Measurements from ENCODE around the gene EPSTI1. TPM values are rescaled to one million over a fixed set of nuclear protein-coding genes. Genes with fewer than 3 reads are reported as not detected.
"Not testable (repeated sequence)": the region's sequence is repeated elsewhere in the genome, so short reads cannot be mapped to it uniquely, and the experiment has no call there.

The EPSTI1 gene
- total RNA-seq, 2 experiments from 2014 or later, result 17.4 to 19.8 TPM

DNA sequence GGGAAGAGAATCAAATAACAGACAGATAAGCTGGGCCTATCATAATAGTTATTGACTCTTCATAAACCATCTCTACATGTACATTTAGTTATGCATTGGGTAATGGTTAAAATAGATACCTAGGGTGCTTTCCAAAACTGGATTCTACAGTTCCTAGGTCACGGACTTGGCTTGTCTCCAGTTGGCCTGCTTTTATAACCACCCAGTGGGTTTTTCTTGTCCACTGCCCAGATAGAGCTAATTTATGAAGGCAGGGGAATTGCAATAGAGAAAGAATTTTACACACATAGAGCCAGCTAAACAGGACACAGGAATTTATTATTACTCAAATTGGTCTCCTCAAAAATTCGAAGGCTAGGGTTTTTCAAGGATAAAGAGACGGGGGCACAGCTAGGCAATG lies 113.3 kb downstream of the EPSTI1 start:
- CTCF ChIA-PET, result interaction anchor here (0.8 kb wide), 1 partner anchor 204 kb away, joined by 3 read pairs; no protein-coding TSS in a partner anchor
- Mint-ChIP-seq H3K9me3 (no peaks in the 10 kb centered on the region), H3K4me1 (ENCODE audit: low read depth) (peaks cover 14% of the 10 kb centered on the region), H3K27me3 (ENCODE audit: low read depth) (peaks cover 9% of the 10 kb centered on the region), H3K36me3 (ENCODE audit: low read depth) (no peaks in the 10 kb centered on the region), H3K27ac (no peak overlapping the region), H3K4me3 (no peak overlapping the region)
- DNase-seq, result no peak
- intact Hi-C loops (cut with micrococcal nuclease), result no loop called here

GRCh38 chr13:42876887-42877545 lies 115.0 kb downstream of the EPSTI1 start:
- Mint-ChIP-seq H3K9me3 (no peaks in the 10 kb centered on the region), H3K36me3 (ENCODE audit: low read depth) (no peaks in the 10 kb centered on the region), H3K4me1 (ENCODE audit: low read depth) (peaks cover 14% of the 10 kb centered on the region), H3K27me3 (ENCODE audit: low read depth) (peaks cover 7% of the 10 kb centered on the region), H3K27ac (no peak overlapping the region), H3K4me3 (no peak overlapping the region)
- CTCF ChIA-PET, result interaction anchor here (0.6 kb wide), 1 partner anchor 18 kb away, joined by 3 read pairs; no protein-coding TSS in a partner anchor
- intact Hi-C loops (cut with micrococcal nuclease), result no loop called here
- DNase-seq, result no peak

GRCh38 chr13:42876270-42876714 lies 115.7 kb downstream of the EPSTI1 start:
- CTCF ChIA-PET, result no interaction called here
- peaks cover 14% of the 10 kb centered on the region for H3K4me1 Mint-ChIP-seq (ENCODE audit: low read depth)
- no peak overlapping the region for H3K4me3 Mint-ChIP-seq
- no peak overlapping the region for H3K27ac Mint-ChIP-seq
- intact Hi-C loops (cut with micrococcal nuclease), result no loop called here
- peaks cover 6% of the 10 kb centered on the region for H3K27me3 Mint-ChIP-seq (ENCODE audit: low read depth)
- peak; percentile 6 for DNase-seq
- no peaks in the 10 kb centered on the region for H3K9me3 Mint-ChIP-seq
- H3K36me3 Mint-ChIP-seq (ENCODE audit: low read depth), result no peaks in the 10 kb centered on the region

DNA sequence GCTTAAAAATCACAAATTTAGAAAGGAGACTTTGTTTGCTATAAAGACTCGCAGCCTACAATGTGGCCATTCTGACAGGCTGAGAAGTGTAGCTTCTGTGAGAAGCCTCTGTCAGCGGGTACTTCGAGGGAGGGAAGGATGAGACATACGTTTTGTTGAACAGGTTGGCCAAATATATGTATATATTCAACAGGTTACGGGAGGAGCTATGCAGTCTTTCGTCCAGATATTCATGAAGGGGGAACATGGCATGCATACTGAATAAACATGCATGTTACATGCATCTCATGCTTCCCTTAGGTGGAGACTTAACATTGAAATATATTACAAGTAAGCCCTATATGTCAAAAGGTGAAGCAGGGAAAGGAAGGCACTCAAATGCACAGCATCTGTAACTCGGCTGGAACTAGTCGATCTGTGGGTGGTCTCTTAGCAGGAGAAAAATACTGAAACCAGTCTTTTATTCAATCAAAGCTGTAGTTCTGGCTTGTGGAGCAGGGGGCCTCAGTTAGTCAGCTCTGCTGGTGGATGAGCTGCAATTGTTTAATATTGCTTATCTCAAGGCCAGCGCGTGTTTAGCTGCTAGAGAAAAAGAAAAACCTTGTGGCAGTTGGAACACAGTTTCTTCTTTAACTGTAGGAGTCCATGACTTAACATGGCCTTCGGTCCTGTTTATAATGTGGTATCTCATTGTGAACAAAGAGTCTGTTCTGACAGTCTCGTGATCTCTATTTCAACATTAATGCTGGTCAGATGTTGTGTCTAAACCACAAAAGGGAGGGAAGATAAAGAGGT lies 116.4 kb downstream of the EPSTI1 start:
- H3K27ac Mint-ChIP-seq, result no peak overlapping the region
- CTCF ChIA-PET, result interaction anchor here (0.6 to 0.7 kb wide), 2 partner anchors 76 to 132 kb away, joined by 3 to 7 read pairs; no protein-coding TSS in a partner anchor
- no peaks in the 10 kb centered on the region for H3K9me3 Mint-ChIP-seq
- H3K36me3 Mint-ChIP-seq (ENCODE audit: low read depth), result no peaks in the 10 kb centered on the region
- no peak for DNase-seq
- intact Hi-C loops (cut with micrococcal nuclease), result no loop called here
- peaks cover 6% of the 10 kb centered on the region for H3K27me3 Mint-ChIP-seq (ENCODE audit: low read depth)
- peaks cover 14% of the 10 kb centered on the region for H3K4me1 Mint-ChIP-seq (ENCODE audit: low read depth)
- no peak overlapping the region for H3K4me3 Mint-ChIP-seq

GRCh38 chr13:42874221-42874620 lies 117.8 kb downstream of the EPSTI1 start:
- CTCF ChIA-PET, result no interaction called here
- peaks cover 11% of the 10 kb centered on the region for H3K4me1 Mint-ChIP-seq (ENCODE audit: low read depth)
- peaks cover 2% of the 10 kb centered on the region for H3K27me3 Mint-ChIP-seq (ENCODE audit: low read depth)
- no peaks in the 10 kb centered on the region for H3K9me3 Mint-ChIP-seq
- DNase-seq, result no peak
- no peaks in the 10 kb centered on the region for H3K36me3 Mint-ChIP-seq (ENCODE audit: low read depth)
- H3K27ac Mint-ChIP-seq, result no peak overlapping the region
- intact Hi-C loops (cut with micrococcal nuclease), result no loop called here
- no peak overlapping the region for H3K4me3 Mint-ChIP-seq

- intact Hi-C loops (cut with micrococcal nuclease), result no loop called here
- CTCF ChIA-PET, result interaction anchor here (0.6 kb wide), 1 partner anchor 493 kb away, joined by 3 read pairs; no protein-coding TSS in a partner anchor
- no peak overlapping the region for H3K4me3 Mint-ChIP-seq
- peaks cover 11% of the 10 kb centered on the region for H3K4me1 Mint-ChIP-seq (ENCODE audit: low read depth)
- no peaks in the 10 kb centered on the region for H3K36me3 Mint-ChIP-seq (ENCODE audit: low read depth)
- no peak overlapping the region for H3K27ac Mint-ChIP-seq
- DNase-seq, result no peak
- peaks cover 2% of the 10 kb centered on the region for H3K27me3 Mint-ChIP-seq (ENCODE audit: low read depth)
- H3K9me3 Mint-ChIP-seq, result no peaks in the 10 kb centered on the region
Measured at GRCh38 chr13:42873081-42873480, 119.0 kb downstream of the EPSTI1 start.

GRCh38 chr13:42867232-42867631 lies 124.8 kb downstream of the EPSTI1 start:
- no peak overlapping the region for H3K27ac Mint-ChIP-seq
- no peaks in the 10 kb centered on the region for H3K36me3 Mint-ChIP-seq (ENCODE audit: low read depth)
- peaks cover 7% of the 10 kb centered on the region for H3K27me3 Mint-ChIP-seq (ENCODE audit: low read depth)
- no peak for DNase-seq
- intact Hi-C loops (cut with micrococcal nuclease), result no loop called here
- no peaks in the 10 kb centered on the region for H3K9me3 Mint-ChIP-seq
- H3K4me1 Mint-ChIP-seq (ENCODE audit: low read depth), result no peaks in the 10 kb centered on the region
- H3K4me3 Mint-ChIP-seq, result no peak overlapping the region
- CTCF ChIA-PET, result interaction anchor here (0.6 kb wide), 1 partner anchor 1129 kb away, joined by 7 read pairs; no protein-coding TSS in a partner anchor

GRCh38 chr13:42865768-42866102 lies 126.3 kb downstream of the EPSTI1 start:
- intact Hi-C loops (cut with micrococcal nuclease), result no loop called here
- H3K9me3 Mint-ChIP-seq, result no peaks in the 10 kb centered on the region
- no peaks in the 10 kb centered on the region for H3K4me1 Mint-ChIP-seq (ENCODE audit: low read depth)
- H3K27me3 Mint-ChIP-seq (ENCODE audit: low read depth), result peaks cover 7% of the 10 kb centered on the region
- CTCF ChIA-PET, result no interaction called here
- no peak for DNase-seq
- no peak overlapping the region for H3K4me3 Mint-ChIP-seq
- no peak overlapping the region for H3K27ac Mint-ChIP-seq
- H3K36me3 Mint-ChIP-seq (ENCODE audit: low read depth), result no peaks in the 10 kb centered on the region

DNA sequence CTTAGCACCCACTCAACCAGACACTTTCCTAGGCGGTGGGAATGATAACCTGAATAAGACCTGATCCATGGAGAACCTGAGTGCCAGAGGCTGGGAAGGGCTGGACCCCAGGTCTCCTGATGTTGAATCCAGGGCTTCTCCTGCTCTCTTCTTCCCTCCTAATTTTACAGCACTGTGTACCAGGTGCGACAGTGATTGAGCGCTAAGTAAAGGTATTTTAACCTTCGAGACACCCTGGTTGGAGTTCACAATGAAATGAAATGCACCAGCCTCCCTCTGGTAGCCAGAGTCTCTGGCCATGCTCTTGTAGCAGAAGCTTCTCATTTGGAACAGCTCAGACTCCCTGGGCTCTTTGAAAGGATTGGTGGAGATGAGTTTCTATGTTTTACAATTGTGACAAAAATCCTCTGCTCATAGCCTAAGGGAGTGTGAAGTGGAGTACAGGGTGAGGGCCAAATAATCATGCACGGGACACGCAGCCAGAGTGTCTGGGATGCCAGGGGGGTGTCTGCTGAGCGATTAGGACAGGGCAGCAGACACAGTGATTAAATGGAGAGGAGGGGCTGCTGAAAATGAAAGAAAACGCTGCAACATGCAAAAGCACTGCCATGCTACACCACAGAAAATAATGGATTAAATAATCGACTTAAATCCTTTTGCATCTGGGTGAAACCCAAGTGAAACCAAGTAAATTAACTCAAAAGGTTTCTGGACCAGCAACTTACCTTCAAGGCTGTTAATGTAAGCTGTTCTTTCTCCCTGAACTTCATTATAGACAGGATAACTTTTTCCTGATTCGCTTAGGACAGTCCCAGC lies 126.9 kb downstream of the EPSTI1 start:
- no peak overlapping the region for H3K4me3 Mint-ChIP-seq
- H3K4me1 Mint-ChIP-seq (ENCODE audit: low read depth), result no peaks in the 10 kb centered on the region
- H3K27me3 Mint-ChIP-seq (ENCODE audit: low read depth), result peaks cover 6% of the 10 kb centered on the region
- intact Hi-C loops (cut with micrococcal nuclease), result no loop called here
- no peaks in the 10 kb centered on the region for H3K9me3 Mint-ChIP-seq
- H3K36me3 Mint-ChIP-seq (ENCODE audit: low read depth), result no peaks in the 10 kb centered on the region
- no peak overlapping the region for H3K27ac Mint-ChIP-seq
- DNase-seq, result no peak
- CTCF ChIA-PET, result no interaction called here

- H3K9me3 Mint-ChIP-seq; H3K27ac Mint-ChIP-seq; CTCF ChIA-PET; H3K36me3 Mint-ChIP-seq (ENCODE audit: low read depth); H3K4me1 Mint-ChIP-seq (ENCODE audit: low read depth); H3K4me3 Mint-ChIP-seq; intact Hi-C loops (cut with micrococcal nuclease); DNase-seq; H3K27me3 Mint-ChIP-seq (ENCODE audit: low read depth): not testable (repeated sequence)
Measured at GRCh38 chr13:42862370-42862769, 129.7 kb downstream of the EPSTI1 start.

GRCh38 chr13:42860485-42860884 lies 131.6 kb downstream of the EPSTI1 start:
- Mint-ChIP-seq H3K4me3 (no peak overlapping the region), H3K27me3 (ENCODE audit: low read depth) (peaks cover 4% of the 10 kb centered on the region), H3K9me3 (no peaks in the 10 kb centered on the region), H3K36me3 (ENCODE audit: low read depth) (no peaks in the 10 kb centered on the region), H3K27ac (no peak overlapping the region), H3K4me1 (ENCODE audit: low read depth) (no peaks in the 10 kb centered on the region)
- DNase-seq, result no peak
- intact Hi-C loops (cut with micrococcal nuclease), result no loop called here
- CTCF ChIA-PET, result interaction anchor here (0.6 kb wide), 1 partner anchor 322 kb away, joined by 3 read pairs; no protein-coding TSS in a partner anchor

DNA sequence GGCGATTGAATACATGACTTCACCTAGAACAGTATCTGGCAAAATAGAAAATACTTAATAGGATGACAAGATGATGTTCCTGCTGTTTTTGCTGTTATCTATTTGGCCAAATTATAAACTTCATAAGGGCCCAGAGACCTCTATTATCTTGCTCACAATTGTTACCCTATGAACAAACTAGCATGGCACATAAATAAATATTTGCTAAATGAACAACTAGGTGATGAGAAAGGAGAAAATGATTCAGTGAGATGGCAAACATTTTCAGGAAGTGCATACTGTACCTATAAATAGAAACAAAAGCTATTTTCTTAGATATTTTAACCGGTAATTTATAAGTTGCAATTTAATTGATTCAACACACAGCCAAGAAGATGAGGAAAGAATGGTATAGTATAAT lies 132.3 kb downstream of the EPSTI1 start:
- Mint-ChIP-seq H3K9me3 (no peaks in the 10 kb centered on the region), H3K27me3 (ENCODE audit: low read depth) (peaks cover 4% of the 10 kb centered on the region), H3K4me1 (ENCODE audit: low read depth) (no peaks in the 10 kb centered on the region), H3K4me3 (no peak overlapping the region), H3K27ac (no peak overlapping the region), H3K36me3 (ENCODE audit: low read depth) (no peaks in the 10 kb centered on the region)
- CTCF ChIA-PET, result interaction anchor here (0.7 kb wide), 1 partner anchor 1410 kb away, joined by 3 read pairs; no protein-coding TSS in a partner anchor
- intact Hi-C loops (cut with micrococcal nuclease), result no loop called here
- DNase-seq, result no peak
